ENCODE data around the gene IMPA2.
"Not testable (repeated sequence)": the region's sequence is repeated elsewhere in the genome, so short reads cannot be mapped to it uniquely, and the experiment has no call there.

DNA sequence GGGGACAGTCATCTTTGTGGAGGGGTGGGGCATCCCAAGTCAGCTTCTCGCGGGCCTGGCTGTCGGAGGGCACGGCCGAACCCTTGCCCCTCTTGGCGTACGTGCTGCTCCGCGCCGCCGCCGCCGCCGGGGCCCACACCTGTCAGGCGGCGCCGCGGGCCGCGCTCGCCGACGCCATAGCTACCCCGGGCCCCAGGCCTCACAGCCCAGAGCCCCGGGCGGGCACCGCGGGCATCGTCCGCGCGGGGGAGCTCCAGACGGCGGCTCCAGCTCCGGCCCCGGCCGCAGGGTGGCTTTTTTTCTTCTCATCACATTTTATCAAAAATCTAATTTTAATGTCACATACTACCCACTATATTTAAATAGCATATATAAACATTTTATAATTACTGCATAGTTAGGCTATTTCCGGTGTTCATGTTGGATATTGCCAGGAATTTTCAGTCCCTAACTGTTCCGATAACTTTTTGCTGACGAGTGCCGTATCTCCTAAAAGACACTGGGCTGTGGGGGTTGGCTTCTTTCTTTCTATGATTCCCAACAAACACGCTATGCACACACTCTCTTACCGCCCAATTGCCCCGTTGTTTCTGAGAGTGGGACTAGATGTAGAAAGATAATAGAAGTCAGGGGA is 87.1 kb downstream of the IMPA2 start:
- TF ChIP-seq, protein P1, sequence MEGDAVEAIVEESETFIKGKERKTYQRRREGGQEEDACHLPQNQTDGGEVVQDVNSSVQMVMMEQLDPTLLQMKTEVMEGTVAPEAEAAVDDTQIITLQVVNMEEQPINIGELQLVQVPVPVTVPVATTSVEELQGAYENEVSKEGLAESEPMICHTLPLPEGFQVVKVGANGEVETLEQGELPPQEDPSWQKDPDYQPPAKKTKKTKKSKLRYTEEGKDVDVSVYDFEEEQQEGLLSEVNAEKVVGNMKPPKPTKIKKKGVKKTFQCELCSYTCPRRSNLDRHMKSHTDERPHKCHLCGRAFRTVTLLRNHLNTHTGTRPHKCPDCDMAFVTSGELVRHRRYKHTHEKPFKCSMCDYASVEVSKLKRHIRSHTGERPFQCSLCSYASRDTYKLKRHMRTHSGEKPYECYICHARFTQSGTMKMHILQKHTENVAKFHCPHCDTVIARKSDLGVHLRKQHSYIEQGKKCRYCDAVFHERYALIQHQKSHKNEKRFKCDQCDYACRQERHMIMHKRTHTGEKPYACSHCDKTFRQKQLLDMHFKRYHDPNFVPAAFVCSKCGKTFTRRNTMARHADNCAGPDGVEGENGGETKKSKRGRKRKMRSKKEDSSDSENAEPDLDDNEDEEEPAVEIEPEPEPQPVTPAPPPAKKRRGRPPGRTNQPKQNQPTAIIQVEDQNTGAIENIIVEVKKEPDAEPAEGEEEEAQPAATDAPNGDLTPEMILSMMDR (IDR thresholded peaks at IDR 0.05): peak in 1 of 7 experiments; percentile 8
- TF ChIP-seq POLR2AphosphoS5 (IDR thresholded peaks at IDR 0.05): not testable (repeated sequence)
